Activated CD4-positive, alpha-beta T cell treated with anti-CD3 and anti-CD28 coated beads, Interleukin-2, amount 50 U/mL, for 16 hours (primary cell): Measurements from ENCODE around the gene COASY.
"Not testable (repeated sequence)": the region's sequence is repeated elsewhere in the genome, so short reads cannot be mapped to it uniquely, and the experiment has no call there.

ENCODE experiments used
- DNase-seq: peaks from one replicate; pipeline ENCODE4 v3.0.0-alpha.2; 2020

Gene COASY

GRCh38 chr17:42554250-42555121, 7.5 kb upstream of the COASY start:
- DNase-seq = peak; percentile 85

- DNase-seq = no peak
Measured at GRCh38 chr17:42555122-42555622, 6.8 kb upstream of the COASY start.

- not testable (repeated sequence) for DNase-seq
Measured at GRCh38 chr17:42555961-42556617, 5.9 kb upstream of the COASY start.

GRCh38 chr17:42559075-42559474, 2.9 kb upstream of the COASY start:
- DNase-seq = no peak

GRCh38 chr17:42560246-42560645, 1.7 kb upstream of the COASY start:
- DNase-seq = no peak

GRCh38 chr17:42562388-42563142, 617 bp downstream of the COASY start:
- DNase-seq = no peak

- DNase-seq = no peak
Measured at GRCh38 chr17:42563143-42563509, 1.2 kb downstream of the COASY start.

GRCh38 chr17:42563543-42563942, 1.6 kb downstream of the COASY start:
- DNase-seq = no peak

- DNase-seq = no peak
Measured at GRCh38 chr17:42563950-42564349, 2.0 kb downstream of the COASY start.

- no peak for DNase-seq
Measured at GRCh38 chr17:42564815-42565522, 3.0 kb downstream of the COASY start.

- no peak for DNase-seq
Measured at GRCh38 chr17:42565523-42566214, 3.7 kb downstream of the COASY start.

GRCh38 chr17:42566215-42566882, 4.4 kb downstream of the COASY start:
- no peak for DNase-seq

GRCh38 chr17:42566883-42567573, 5.1 kb downstream of the COASY start, which contains the start of gene MLX:
Gene MLX (plus strand): TSS chr17:42567100. CDS start chr17:42567125, 25 bp downstream.
- DNase-seq = peak; percentile 95

- no peak for DNase-seq
Measured at GRCh38 chr17:42568341-42569111, 6.6 kb downstream of the COASY start.

GRCh38 chr17:42571435-42572225, 9.7 kb downstream of the COASY start:
- no peak for DNase-seq

GRCh38 chr17:42573095-42573494, 11.1 kb downstream of the COASY start:
- DNase-seq = no peak

- no peak for DNase-seq
Measured at GRCh38 chr17:42574463-42574862, 12.5 kb downstream of the COASY start.

- DNase-seq = no peak
Measured at GRCh38 chr17:42577140-42577531, 15.2 kb downstream of the COASY start.
